AG04449 (cell line): ENCODE data around the gene CEACAM18.

ENCODE experiments used
- CTCF ChIA-PET: fragments of 350-600 bp; formaldehyde crosslinking; extraction: SDS; loops from one replicate; lab custom pipeline; 2021; ENCODE audit warnings: antibody characterized with exemption; lab: Yijun Ruan, JAX
- POLR2A ChIA-PET: fragments of 400-600, 350-600 bp; formaldehyde crosslinking; extraction: SDS; loops from one replicate; lab custom pipeline; 2020; ENCODE audit warnings: antibody characterized with exemption, inconsistent platforms; lab: Yijun Ruan, JAX
- DNase-seq: peaks from one replicate; pipeline ENCODE4 v3.0.0-alpha.2; 2010; ENCODE audit warnings: low read depth, low spot score
- H3K4me3 ChIP-seq: 2 replicates; pipeline ENCODE4 v1.5.1; 2011; ENCODE audit warnings: low read depth, mild to moderate bottlenecking, control low read depth, low read length
- CTCF ChIP-seq: IDR thresholded peaks from one replicate; pipeline ENCODE4 v1.5.1; 2011; ENCODE audit warnings: mild to moderate bottlenecking, moderate library complexity, low read length, control low read depth, inconsistent platforms; ENCODE audit not compliant: insufficient read depth; ENCODE audit errors: missing control alignments

CEACAM18 gene

GRCh38 chr19:51450730-51451307 lies 27.5 kb upstream of the CEACAM18 start:
- no peak for TF ChIP-seq CTCF
- ChIA-PET POLR2A (no interaction called here), CTCF (interaction anchor here (1.4 kb wide), 1 partner anchor 23 kb away, joined by 3 read pairs; no protein-coding TSS in a partner anchor)
- H3K4me3 ChIP-seq: no peak overlapping the region
- no peak for DNase-seq

GRCh38 chr19:51456541-51457290 lies 21.6 kb upstream of the CEACAM18 start:
- no peak for DNase-seq
- CTCF ChIA-PET: no interaction called here
- POLR2A ChIA-PET: no interaction called here
- H3K4me3 ChIP-seq: no peak overlapping the region
- no peak for TF ChIP-seq CTCF

GRCh38 chr19:51457351-51458013 lies 20.9 kb upstream of the CEACAM18 start:
- no peak overlapping the region for H3K4me3 ChIP-seq
- DNase-seq: no peak
- CTCF ChIA-PET: no interaction called here
- POLR2A ChIA-PET: no interaction called here
- no peak for TF ChIP-seq CTCF

- CTCF ChIA-PET: no interaction called here
These were observed 20.2 kb upstream of the CEACAM18 start, which contains the start of gene SIGLEC8 for GRCh38 chr19:51458051-51458645. Gene SIGLEC8 (minus strand): TSS chr19:51458454. CDS start chr19:51458387, 67 bp downstream.

GRCh38 chr19:51458899-51459505 lies 19.3 kb upstream of the CEACAM18 start:
- ChIA-PET CTCF (interaction anchor here (1.3 kb wide), 1 partner anchor 15 kb away, joined by 3 read pairs; no protein-coding TSS in a partner anchor), POLR2A (no interaction called here)
- no peak for DNase-seq
- no peak for TF ChIP-seq CTCF
- no peak overlapping the region for H3K4me3 ChIP-seq

More at GRCh38 chr19:51458051-51458645, 20.2 kb upstream of the CEACAM18 start, which contains the start of gene SIGLEC8:
- no peak for DNase-seq
- TF ChIP-seq CTCF: no peak
- POLR2A ChIA-PET: no interaction called here
- H3K4me3 ChIP-seq: no peak within 1 kb of the TSS
